Mucosa of rectum (tissue), 2 donors: ENCODE data around the gene FBXO47.

ENCODE experiments used
- H3K27ac ChIP-seq, 2 donors: one replicate each; pipeline ENCODE4 v1.7.0; 2013; ENCODE audit warnings: inconsistent platforms in 2 of 2, low read depth in 2 of 2, low read length in 2 of 2
- H3K27me3 ChIP-seq, 2 donors: one replicate each; pipeline ENCODE4 v1.7.0; 2013; ENCODE audit warnings: low read length in 2 of 2; ENCODE audit not compliant: control insufficient read depth in 2 of 2, insufficient read depth in 2 of 2
- H3K36me3 ChIP-seq, 2 donors: one replicate each; pipeline ENCODE4 v1.7.0; 2013; ENCODE audit warnings: low read length in 2 of 2; ENCODE audit not compliant: control insufficient read depth in 2 of 2, insufficient read depth in 2 of 2
- H3K4me1 ChIP-seq, 2 donors: one replicate each; pipeline ENCODE4 v1.7.0; 2013; ENCODE audit warnings: low read length in 2 of 2, mild to moderate bottlenecking in 1 of 2; ENCODE audit not compliant: control insufficient read depth in 2 of 2, insufficient read depth in 2 of 2
- H3K4me3 ChIP-seq, 2 donors: one replicate each; pipeline ENCODE4 v1.7.0; 2013; ENCODE audit warnings: low read length in 2 of 2
- H3K9ac ChIP-seq, 2 donors: one replicate each; pipeline ENCODE4 v1.7.0; 2013; ENCODE audit warnings: low read length in 2 of 2, low read depth in 1 of 2, mild to moderate bottlenecking in 1 of 2
- H3K9me3 ChIP-seq, 2 donors: one replicate each; pipeline ENCODE4 v1.7.0; 2013; ENCODE audit warnings: low read length in 2 of 2; ENCODE audit not compliant: control insufficient read depth in 2 of 2
- donor health status: healthy.
- donor health status: Normal muscosa, but diverticular disease.

The FBXO47 gene

GRCh38 chr17:39002991-39003715 is 36.0 kb upstream of the FBXO47 start:
- no peaks in the 10 kb centered on the region for H3K9me3 ChIP-seq
- no peaks in the 10 kb centered on the region for H3K36me3 ChIP-seq
- H3K4me3 ChIP-seq: peak overlapping the region in 1 of 2 donors; percentile 7
- no peak overlapping the region for H3K9ac ChIP-seq
- peaks cover 0 to 5% of the 10 kb centered on the region in 2 donors for H3K27me3 ChIP-seq
- peaks cover 3 to 7% of the 10 kb centered on the region in 2 donors for H3K4me1 ChIP-seq
- peak overlapping the region; percentile 70 to 73 for H3K27ac ChIP-seq

- Histone ChIP-seq H3K36me3 (no peaks in the 10 kb centered on the region), H3K27me3 (peaks cover 0 to 5% of the 10 kb centered on the region in 2 donors), H3K27ac (peak overlapping the region; percentile 70 to 73), H3K9me3 (no peaks in the 10 kb centered on the region), H3K4me1 (peaks cover 3 to 7% of the 10 kb centered on the region in 2 donors), H3K9ac (no peak overlapping the region), H3K4me3 (peak overlapping the region in 1 of 2 donors; percentile 7)
Observed at GRCh38 chr17:39001703-39002637, 34.8 kb upstream of the FBXO47 start.

- Histone ChIP-seq H3K4me1 (peaks cover 3 to 7% of the 10 kb centered on the region in 2 donors), H3K36me3 (no peaks in the 10 kb centered on the region), H3K27ac (peak overlapping the region; percentile 49 to 51), H3K9me3 (peaks cover 5 to 6% of the 10 kb centered on the region in 2 donors), H3K9ac (no peak overlapping the region), H3K4me3 (no peak overlapping the region), H3K27me3 (peaks cover 0 to 5% of the 10 kb centered on the region in 2 donors)
Observed at GRCh38 chr17:39000021-39000601, 32.9 kb upstream of the FBXO47 start.

GRCh38 chr17:38996660-38997337 is 29.6 kb upstream of the FBXO47 start:
- H3K4me3 ChIP-seq: no peak overlapping the region
- H3K36me3 ChIP-seq: no peaks in the 10 kb centered on the region
- no peaks in the 10 kb centered on the region for H3K27me3 ChIP-seq
- no peaks in the 10 kb centered on the region for H3K4me1 ChIP-seq
- no peak overlapping the region for H3K9ac ChIP-seq
- peaks cover 5 to 6% of the 10 kb centered on the region in 2 donors for H3K9me3 ChIP-seq
- no peak overlapping the region for H3K27ac ChIP-seq

GRCh38 chr17:38994026-38994425 is 26.8 kb upstream of the FBXO47 start:
- Histone ChIP-seq H3K4me3 (no peak overlapping the region), H3K9ac (no peak overlapping the region), H3K36me3 (no peaks in the 10 kb centered on the region), H3K9me3 (peaks cover 5 to 6% of the 10 kb centered on the region in 2 donors), H3K4me1 (no peaks in the 10 kb centered on the region), H3K27me3 (no peaks in the 10 kb centered on the region), H3K27ac (no peak overlapping the region)

GRCh38 chr17:38984666-38985065 is 17.5 kb upstream of the FBXO47 start:
- H3K27ac ChIP-seq: no peak overlapping the region
- H3K9me3 ChIP-seq: no peaks in the 10 kb centered on the region
- H3K4me3 ChIP-seq: no peak overlapping the region
- H3K27me3 ChIP-seq: no peaks in the 10 kb centered on the region
- H3K36me3 ChIP-seq: no peaks in the 10 kb centered on the region
- H3K9ac ChIP-seq: no peak overlapping the region
- H3K4me1 ChIP-seq: no peaks in the 10 kb centered on the region

GRCh38 chr17:38982858-38983746 is 15.9 kb upstream of the FBXO47 start:
- no peaks in the 10 kb centered on the region for H3K36me3 ChIP-seq
- no peak overlapping the region for H3K4me3 ChIP-seq
- H3K27me3 ChIP-seq: no peaks in the 10 kb centered on the region
- no peaks in the 10 kb centered on the region for H3K4me1 ChIP-seq
- no peak overlapping the region for H3K27ac ChIP-seq
- no peaks in the 10 kb centered on the region for H3K9me3 ChIP-seq
- no peak overlapping the region for H3K9ac ChIP-seq

- H3K4me1 ChIP-seq: no peaks in the 10 kb centered on the region
- H3K36me3 ChIP-seq: no peaks in the 10 kb centered on the region
- no peak overlapping the region for H3K9ac ChIP-seq
- no peaks in the 10 kb centered on the region for H3K9me3 ChIP-seq
- no peaks in the 10 kb centered on the region for H3K27me3 ChIP-seq
- no peak overlapping the region for H3K27ac ChIP-seq
- H3K4me3 ChIP-seq: no peak overlapping the region
Observed at GRCh38 chr17:38981636-38982035, 14.4 kb upstream of the FBXO47 start.
